ENCODE data around the gene CNPY4. TPM values are rescaled to one million over a fixed set of nuclear protein-coding genes. Genes with fewer than 3 reads are reported as not detected.

The CNPY4 gene
- polyA plus RNA-seq, 1 donor from 2014 or later = 35.8 TPM

- TF ChIP-seq TAF1 (IDR thresholded peaks at IDR 0.05; ENCODE audit: low read depth) (no peak), SMC3 (conservative IDR thresholded peaks at IDR 0.05; ENCODE audit: poor library complexity) (no peak), EZH2 (IDR thresholded peaks at IDR 0.05; ENCODE audit: borderline replicate concordance, insufficient read depth, low read length, poor library complexity, severe bottlenecking) (no peak), POLR2AphosphoS5 (IDR thresholded peaks at IDR 0.05) (no peak), EP300 (conservative IDR thresholded peaks at IDR 0.05; ENCODE audit: poor library complexity, severe bottlenecking) (no peak), CTCF (IDR thresholded peaks at IDR 0.05; ENCODE audit: poor library complexity, severe bottlenecking) (no peak), REST (IDR thresholded peaks at IDR 0.05; ENCODE audit: borderline replicate concordance) (no peak), RAD21 (conservative IDR thresholded peaks at IDR 0.05) (no peak), MXI1 (conservative IDR thresholded peaks at IDR 0.05; ENCODE audit: poor library complexity, severe bottlenecking) (no peak)
- no peaks in the 10 kb centered on the region for H3K9me2 ChIP-seq (ENCODE audit: insufficient read depth, low read length)
- H3F3A ChIP-seq (ENCODE audit: insufficient read depth, low read length, poor library complexity, severe bottlenecking) = peaks cover 3% of the 10 kb centered on the region
- H2AFZ ChIP-seq (ENCODE audit: low read depth, low read length) = no peak overlapping the region
- no peak overlapping the region for H3K4me3 ChIP-seq (ENCODE audit: low read length)
- no peaks in the 10 kb centered on the region for H3K27me3 ChIP-seq (ENCODE audit: insufficient read depth, low read depth, low read length)
- H3K36me3 ChIP-seq (ENCODE audit: insufficient read depth, low read length) = no peaks in the 10 kb centered on the region
- peaks cover under 1% of the 10 kb centered on the region for H3K79me2 ChIP-seq (replicated peaks; ENCODE audit: insufficient read depth, low read length)
- H3K9ac ChIP-seq (ENCODE audit: low read length) = no peak overlapping the region
- no peak overlapping the region for H3K4me2 ChIP-seq (ENCODE audit: low read length)
- H3K9me3 ChIP-seq (ENCODE audit: low read length) = no peaks in the 10 kb centered on the region
- no peaks in the 10 kb centered on the region for H4K20me1 ChIP-seq (ENCODE audit: insufficient read depth)
- H3K27ac ChIP-seq (ENCODE audit: low read length) = no peak overlapping the region
Measured at GRCh38 chr7:100115026-100115425, 4.4 kb upstream of the CNPY4 start.

DNA sequence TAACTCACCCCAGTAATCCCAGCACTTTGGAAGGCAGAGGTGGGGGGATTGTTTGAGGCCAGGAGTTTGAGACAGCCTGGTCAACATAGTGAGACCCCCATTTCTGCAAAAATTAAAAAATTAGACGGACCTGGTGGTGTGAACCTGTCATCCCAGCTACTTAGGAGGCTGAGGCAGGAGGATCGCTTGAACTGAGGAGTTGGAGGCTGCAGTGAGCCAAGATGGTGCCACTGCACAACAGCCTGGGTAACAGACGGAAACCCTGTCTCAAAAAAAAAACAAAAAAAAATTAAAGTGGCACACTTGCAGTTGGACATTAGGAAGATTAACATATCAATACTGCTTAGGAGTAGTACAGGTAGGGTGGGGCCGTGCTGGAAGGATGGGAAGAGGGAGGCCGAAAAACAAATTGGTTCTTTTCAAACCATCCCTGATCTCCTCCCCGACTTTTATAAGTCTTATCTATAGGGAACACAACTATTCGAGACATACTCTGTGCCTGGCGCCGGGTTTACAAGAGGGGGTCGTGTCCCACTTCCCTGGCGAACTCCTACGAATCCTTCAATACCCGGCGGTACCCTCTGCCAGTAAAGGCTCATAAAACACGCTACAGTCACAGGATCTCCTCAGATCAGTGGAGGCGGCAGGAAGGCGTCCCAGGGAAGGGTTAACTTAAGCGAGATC lies 904 bp upstream of the CNPY4 start:
- H3K79me2 ChIP-seq (replicated peaks; ENCODE audit: insufficient read depth, low read length) = peaks cover 4% of the 10 kb centered on the region
- peak overlapping the region; percentile 83 for H3K9ac ChIP-seq (ENCODE audit: low read length)
- peaks cover 3% of the 10 kb centered on the region for H3F3A ChIP-seq (ENCODE audit: insufficient read depth, low read length, poor library complexity, severe bottlenecking)
- H3K4me2 ChIP-seq (ENCODE audit: low read length) = peak overlapping the region; percentile 81
- peak overlapping the region; percentile 75 for H2AFZ ChIP-seq (ENCODE audit: low read depth, low read length)
- H3K27ac ChIP-seq (ENCODE audit: low read length) = peak overlapping the region; percentile 92
- TF ChIP-seq SMC3 (conservative IDR thresholded peaks at IDR 0.05; ENCODE audit: poor library complexity) = no peak
- TF ChIP-seq EZH2 (IDR thresholded peaks at IDR 0.05; ENCODE audit: borderline replicate concordance, insufficient read depth, low read length, poor library complexity, severe bottlenecking) = no peak
- TF ChIP-seq MXI1 (conservative IDR thresholded peaks at IDR 0.05; ENCODE audit: poor library complexity, severe bottlenecking) = no peak
- no peak for TF ChIP-seq CTCF (IDR thresholded peaks at IDR 0.05; ENCODE audit: poor library complexity, severe bottlenecking)
- TF ChIP-seq REST (IDR thresholded peaks at IDR 0.05; ENCODE audit: borderline replicate concordance) = no peak
- TF ChIP-seq TAF1 (IDR thresholded peaks at IDR 0.05; ENCODE audit: low read depth) = no peak
- TF ChIP-seq EP300 (conservative IDR thresholded peaks at IDR 0.05; ENCODE audit: poor library complexity, severe bottlenecking) = no peak
- no peak for TF ChIP-seq RAD21 (conservative IDR thresholded peaks at IDR 0.05)
- no peak for TF ChIP-seq POLR2AphosphoS5 (IDR thresholded peaks at IDR 0.05)
- no peaks in the 10 kb centered on the region for H4K20me1 ChIP-seq (ENCODE audit: insufficient read depth)
- no peaks in the 10 kb centered on the region for H3K9me2 ChIP-seq (ENCODE audit: insufficient read depth, low read length)
- H3K27me3 ChIP-seq (ENCODE audit: insufficient read depth, low read depth, low read length) = no peaks in the 10 kb centered on the region
- H3K9me3 ChIP-seq (ENCODE audit: low read length) = no peaks in the 10 kb centered on the region
- H3K36me3 ChIP-seq (ENCODE audit: insufficient read depth, low read length) = peaks cover 8% of the 10 kb centered on the region
- peak overlapping the region; percentile 88 for H3K4me3 ChIP-seq (ENCODE audit: low read length)
